ENCODE data around the gene NAPSA. TPM values are rescaled to one million over a fixed set of nuclear protein-coding genes. Genes with fewer than 3 reads are reported as not detected.

NAPSA gene
- total RNA-seq, 4 donors from 2014 or later: 1.7 to 3.7 (median 3.5) TPM; not detected in 1

GRCh38 chr19:50401605-50402450 lies 36.4 kb upstream of the NAPSA start:
- Histone ChIP-seq H3K4me1 (no peaks in the 10 kb centered on the region), H3K9me3 (no peaks in the 10 kb centered on the region), H3K36me3 (peaks cover 38% of the 10 kb centered on the region), H3K27ac (no peak overlapping the region), H3K27me3 (no peaks in the 10 kb centered on the region), H3K4me3 (no peak overlapping the region)
- TF ChIP-seq CTCF (IDR thresholded peaks at IDR 0.05) (no peak), POLR2A (IDR thresholded peaks at IDR 0.05) (no peak), POLR2AphosphoS5 (IDR thresholded peaks at IDR 0.05) (no peak), EP300 (IDR thresholded peaks at IDR 0.05) (no peak)
- no peak for DNase-seq (ENCODE audit: low spot score in 2 of 2)
- WGBS: 95% methylated on average over 47 of the region's 48 CpGs

GRCh38 chr19:50399368-50399745 lies 33.9 kb upstream of the NAPSA start:
- no peak for TF ChIP-seq EP300 (IDR thresholded peaks at IDR 0.05)
- TF ChIP-seq POLR2A (IDR thresholded peaks at IDR 0.05): no peak
- no peak for TF ChIP-seq POLR2AphosphoS5 (IDR thresholded peaks at IDR 0.05)
- no peak for TF ChIP-seq CTCF (IDR thresholded peaks at IDR 0.05)
- H3K4me1 ChIP-seq: no peaks in the 10 kb centered on the region
- H3K4me3 ChIP-seq: no peak overlapping the region
- H3K27ac ChIP-seq: no peak overlapping the region
- DNase-seq (ENCODE audit: low spot score in 2 of 2): no peak
- no peaks in the 10 kb centered on the region for H3K9me3 ChIP-seq
- no peaks in the 10 kb centered on the region for H3K27me3 ChIP-seq
- 92% methylated on average over 10 of the region's 10 CpGs for WGBS
- H3K36me3 ChIP-seq: peaks cover 32% of the 10 kb centered on the region

GRCh38 chr19:50398675-50399367 lies 33.4 kb upstream of the NAPSA start:
- Histone ChIP-seq H3K9me3 (no peaks in the 10 kb centered on the region), H3K27me3 (no peaks in the 10 kb centered on the region), H3K36me3 (peaks cover 27% of the 10 kb centered on the region), H3K4me3 (no peak overlapping the region), H3K27ac (no peak overlapping the region), H3K4me1 (no peaks in the 10 kb centered on the region)
- TF ChIP-seq POLR2A (IDR thresholded peaks at IDR 0.05) (no peak), CTCF (IDR thresholded peaks at IDR 0.05) (no peak), POLR2AphosphoS5 (IDR thresholded peaks at IDR 0.05) (no peak), EP300 (IDR thresholded peaks at IDR 0.05) (no peak)
- no peak for DNase-seq (ENCODE audit: low spot score in 2 of 2)
- 86% methylated on average over 8 of the region's 13 CpGs for WGBS

GRCh38 chr19:50394017-50394416 lies 28.6 kb upstream of the NAPSA start:
- DNase-seq (ENCODE audit: low spot score in 2 of 2): no peak
- Histone ChIP-seq H3K36me3 (peaks cover 13% of the 10 kb centered on the region), H3K4me3 (no peak overlapping the region), H3K9me3 (no peaks in the 10 kb centered on the region), H3K27ac (no peak overlapping the region), H3K4me1 (no peaks in the 10 kb centered on the region), H3K27me3 (no peaks in the 10 kb centered on the region)
- TF ChIP-seq POLR2AphosphoS5 (IDR thresholded peaks at IDR 0.05): no peak
- no peak for TF ChIP-seq EP300 (IDR thresholded peaks at IDR 0.05)
- no peak for TF ChIP-seq POLR2A (IDR thresholded peaks at IDR 0.05)
- TF ChIP-seq CTCF (IDR thresholded peaks at IDR 0.05): no peak
- 93% methylated on average over 8 of the region's 9 CpGs for WGBS

GRCh38 chr19:50393589-50393988 lies 28.1 kb upstream of the NAPSA start:
- Histone ChIP-seq H3K9me3 (no peaks in the 10 kb centered on the region), H3K27ac (no peak overlapping the region), H3K27me3 (no peaks in the 10 kb centered on the region), H3K4me1 (no peaks in the 10 kb centered on the region), H3K4me3 (no peak overlapping the region), H3K36me3 (peaks cover 11% of the 10 kb centered on the region)
- TF ChIP-seq EP300 (IDR thresholded peaks at IDR 0.05) (no peak), CTCF (IDR thresholded peaks at IDR 0.05) (no peak), POLR2A (IDR thresholded peaks at IDR 0.05) (no peak), POLR2AphosphoS5 (IDR thresholded peaks at IDR 0.05) (no peak)
- DNase-seq (ENCODE audit: low spot score in 2 of 2): no peak
- 90% methylated on average over 4 of the region's 4 CpGs for WGBS

All from suprapubic skin (tissue), 4 donors.